Transverse colon (tissue), 4 donors: ENCODE measurements around the gene EVA1C. TPM values are rescaled to one million over a fixed set of nuclear protein-coding genes. Genes with fewer than 3 reads are reported as not detected.

Source experiments
- DNase-seq: peaks from one replicate; pipeline ENCODE4 v3.0.0-alpha.2; 2019
- H3K27ac ChIP-seq, 4 donors: fragments of 200-600 bp; sonication (generic); 2 replicates each; pipeline ENCODE4 v1.5.1; 2016 to 2018; ENCODE audit warnings: inconsistent platforms in 4 of 4
- H3K27me3 ChIP-seq: fragments of 200-600 bp; sonication (generic); 2 replicates; pipeline ENCODE4 v1.5.1; 2017; ENCODE audit warnings: inconsistent platforms
- H3K36me3 ChIP-seq, 4 donors: fragments of 200-600 bp; sonication (generic); 2 replicates each; pipeline ENCODE4 v1.5.1; 2017 to 2019; ENCODE audit warnings: inconsistent platforms in 4 of 4
- H3K4me1 ChIP-seq, 4 donors: fragments of 200-600 bp; sonication (generic); 2 replicates each; pipeline ENCODE4 v1.5.1; 2017 to 2020; ENCODE audit warnings: inconsistent platforms in 4 of 4
- H3K4me3 ChIP-seq, 4 donors: fragments of 200-600 bp; sonication (generic); 1 replicate in 1 of 4; 2 replicates in 3 of 4; pipeline versions ENCODE4 v1.5.1 to v1.6.1; 2017 to 2019; ENCODE audit warnings: inconsistent platforms in 4 of 4
- H3K9me3 ChIP-seq, 2 donors: fragments of 200-600 bp; sonication (generic); 2 replicates each; pipeline ENCODE4 v1.5.1; 2017 to 2019; ENCODE audit warnings: inconsistent platforms in 2 of 2
- CTCF ChIP-seq, 5 experiments: fragments of 200-600 bp in 3 of 5; fragments of 450-650 bp in 2 of 5; sonication (generic) in 3 of 5; IDR thresholded peaks; 1 replicate in 2 of 5; 2 replicates in 3 of 5; pipeline ENCODE4 v1.5.1; 2016 to 2017; ENCODE audit warnings: antibody characterized with exemption in 5 of 5, inconsistent platforms in 3 of 5, mild to moderate bottlenecking in 2 of 5, moderate library complexity in 1 of 5
- EP300 ChIP-seq: sonication (generic); formaldehyde crosslinking; IDR thresholded peaks from one replicate; pipeline ENCODE4 v1.6.1; 2017; ENCODE audit warnings: antibody characterized with exemption, low read depth
- POLR2A ChIP-seq: fragments of 450-650 bp; IDR thresholded peaks from one replicate; pipeline ENCODE4 v1.6.1; 2016; ENCODE audit warnings: antibody characterized with exemption, mild to moderate bottlenecking, moderate library complexity
- POLR2AphosphoS5 ChIP-seq, 3 donors: sonication (generic); formaldehyde crosslinking; IDR thresholded peaks; one replicate each; pipeline ENCODE4 v1.6.1; 2016; ENCODE audit warnings: antibody characterized with exemption in 3 of 3
- WGBS, 2 donors: methylation state at CpG; one replicate each; pipeline ENCODE4 v1.1.5; 2018; ENCODE audit warnings: low coverage in 1 of 2; 5-methylcytosine and 5-hydroxymethylcytosine counted together
- in situ Hi-C, 4 donors: fragments of 200-750 bp; cut with MboI; loops; one replicate each; pipeline versions ENCODE4 v1.15.0 to v1.15.1; 2017; ENCODE audit warnings: low sequenced_read_pairs in 3 of 4, low pct_ligation_motif_present in 1 of 4, low pct_unique_long_range_greater_than_20kb in 1 of 4
- intact Hi-C: fragments of 100-400 bp; cut with DNase I; formaldehyde crosslinking; loops from one replicate; pipeline ENCODE4 v1.15.1; 2023; ENCODE audit warnings: low total_unique reads
- total RNA-seq, 4 donors: library from RNA; depleted of rRNA; stranded (reverse); fragments of >200 nt; gene quantifications; one replicate each; pipeline ENCODE4 v1.1.0, GENCODE V29; 2016

EVA1C gene
- total RNA-seq, 4 donors from 2014 or later: 8.6 to 44.1 (median 33.8) TPM

GRCh38 chr21:32481875-32482408 is 69.4 kb downstream of the EVA1C start:
- no peaks in the 10 kb centered on the region for H3K36me3 ChIP-seq
- DNase-seq: no peak
- in situ Hi-C loops (no loop called here), intact Hi-C loops (no loop called here)
- H3K4me1 ChIP-seq: peaks cover 0 to 21% (median 8%) of the 10 kb centered on the region in 4 donors
- H3K27ac ChIP-seq: no peak overlapping the region
- no peaks in the 10 kb centered on the region for H3K27me3 ChIP-seq
- 85 to 95% methylated on average over 5 to 9 of the region's 9 CpGs for WGBS, 2 donors
- TF ChIP-seq POLR2AphosphoS5 (IDR thresholded peaks at IDR 0.05) (no peak), POLR2A (no peak), EP300 (no peak), CTCF (IDR thresholded peaks at IDR 0.05) (no peak)
- no peaks in the 10 kb centered on the region for H3K9me3 ChIP-seq
- no peak overlapping the region for H3K4me3 ChIP-seq

- Histone ChIP-seq H3K4me3 (no peak overlapping the region), H3K9me3 (no peaks in the 10 kb centered on the region), H3K4me1 (peaks cover 0 to 21% (median 8%) of the 10 kb centered on the region in 4 donors), H3K27me3 (no peaks in the 10 kb centered on the region), H3K27ac (no peak overlapping the region), H3K36me3 (no peaks in the 10 kb centered on the region)
- in situ Hi-C loops: no loop called here
- 85 to 86% methylated on average over 2 to 11 of the region's 11 CpGs for WGBS, 2 donors
- no peak for DNase-seq
- TF ChIP-seq POLR2A (no peak), POLR2AphosphoS5 (IDR thresholded peaks at IDR 0.05) (no peak), CTCF (IDR thresholded peaks at IDR 0.05) (no peak), EP300 (no peak)
- intact Hi-C loops: no loop called here
Measured at GRCh38 chr21:32482565-32483292, 70.2 kb downstream of the EVA1C start.

GRCh38 chr21:32483293-32483595 is 70.7 kb downstream of the EVA1C start:
- no peak for TF ChIP-seq CTCF (IDR thresholded peaks at IDR 0.05)
- no peak for TF ChIP-seq POLR2A
- no peak for TF ChIP-seq EP300
- TF ChIP-seq POLR2AphosphoS5 (IDR thresholded peaks at IDR 0.05): no peak
- intact Hi-C loops (no loop called here), in situ Hi-C loops (no loop called here)
- H3K4me3 ChIP-seq: no peak overlapping the region
- no peaks in the 10 kb centered on the region for H3K27me3 ChIP-seq
- H3K4me1 ChIP-seq: peaks cover 0 to 21% (median 8%) of the 10 kb centered on the region in 4 donors
- WGBS, 2 donors: 33 to 50% methylated on average over 1 to 2 of the region's 2 CpGs
- no peaks in the 10 kb centered on the region for H3K36me3 ChIP-seq
- DNase-seq: no peak
- H3K27ac ChIP-seq: no peak overlapping the region
- H3K9me3 ChIP-seq: no peaks in the 10 kb centered on the region

GRCh38 chr21:32484706-32485380 is 72.3 kb downstream of the EVA1C start:
- H3K27me3 ChIP-seq: no peaks in the 10 kb centered on the region
- H3K4me3 ChIP-seq: no peak overlapping the region
- no peaks in the 10 kb centered on the region for H3K36me3 ChIP-seq
- TF ChIP-seq EP300 (no peak), POLR2A (peak; percentile 48), CTCF (IDR thresholded peaks at IDR 0.05) (no peak), POLR2AphosphoS5 (IDR thresholded peaks at IDR 0.05) (peak in 1 of 3 donors; percentile 29)
- peaks cover 0 to 17% (median 8%) of the 10 kb centered on the region in 4 donors for H3K4me1 ChIP-seq
- no peaks in the 10 kb centered on the region for H3K9me3 ChIP-seq
- 57 to 66% methylated on average over 11 to 16 of the region's 16 CpGs for WGBS, 2 donors
- DNase-seq: peak; percentile 74
- peak overlapping the region; percentile 44 to 76 (median 66) for H3K27ac ChIP-seq
- intact Hi-C loops: no loop called here
- in situ Hi-C loops: no loop called here
